GM19193 (cell line): ENCODE measurements around the gene PRIM2.
A peak's percentile ranks its signal among the peaks of the same experiment; 100 is the strongest.

Experiments
- POLR2A ChIP-seq: IDR thresholded peaks from 4 replicates; pipeline ENCODE4 v1.6.1; 2011; ENCODE audit not compliant: insufficient read depth, insufficient read length; ENCODE audit errors: extremely low read depth

The PRIM2 gene

GRCh38 chr6:57317060-57317943, at the start of gene PRIM2:
PRIM2 (plus strand) TSS chr6:57317630; CDS start chr6:57318446, 816 bp downstream.
- TF ChIP-seq POLR2A = peak; percentile 83

GRCh38 chr6:57268294-57268640, 49.2 kb upstream of the PRIM2 start:
- TF ChIP-seq POLR2A = no peak

GRCh38 chr6:57275384-57275783, 42.0 kb upstream of the PRIM2 start:
- no peak for TF ChIP-seq POLR2A

GRCh38 chr6:57276946-57277345, 40.5 kb upstream of the PRIM2 start:
- no peak for TF ChIP-seq POLR2A

- TF ChIP-seq POLR2A = no peak
Measured at GRCh38 chr6:57278570-57278969, 38.9 kb upstream of the PRIM2 start.

GRCh38 chr6:57279013-57279412, 38.4 kb upstream of the PRIM2 start:
- no peak for TF ChIP-seq POLR2A

GRCh38 chr6:57283106-57283505, 34.3 kb upstream of the PRIM2 start:
- TF ChIP-seq POLR2A = no peak

- TF ChIP-seq POLR2A = no peak
Measured at GRCh38 chr6:57283911-57284455, 33.4 kb upstream of the PRIM2 start.

- no peak for TF ChIP-seq POLR2A
Measured at GRCh38 chr6:57294862-57295445, 22.5 kb upstream of the PRIM2 start.

GRCh38 chr6:57297505-57297904, 19.9 kb upstream of the PRIM2 start:
- no peak for TF ChIP-seq POLR2A

- no peak for TF ChIP-seq POLR2A
Measured at GRCh38 chr6:57298741-57299140, 18.7 kb upstream of the PRIM2 start.

GRCh38 chr6:57301757-57302156, 15.7 kb upstream of the PRIM2 start:
- no peak for TF ChIP-seq POLR2A

GRCh38 chr6:57302477-57302876, 15.0 kb upstream of the PRIM2 start:
- TF ChIP-seq POLR2A = no peak

GRCh38 chr6:57303931-57304681, 13.3 kb upstream of the PRIM2 start:
- TF ChIP-seq POLR2A = no peak

GRCh38 chr6:57305107-57305506, 12.3 kb upstream of the PRIM2 start:
- no peak for TF ChIP-seq POLR2A
